H1 (cell line): ENCODE measurements around the gene CNGB1. TPM values are rescaled to one million over a fixed set of nuclear protein-coding genes. Genes with fewer than 3 reads are reported as not detected.

Experiments
- CTCF ChIA-PET: fragments of 300-600 bp; sonication (Branson Sonifier 250); formaldehyde crosslinking; loops from one replicate; lab custom pipeline; 2021; ENCODE audit not compliant: partially characterized antibody; lab: Charles Lee
- POLR2A ChIA-PET: fragments of 300-600 bp; sonication (Branson Sonifier 250); formaldehyde crosslinking; loops from one replicate; lab custom pipeline; 2021; ENCODE audit warnings: inconsistent platforms; ENCODE audit not compliant: partially characterized antibody; lab: Charles Lee
- DNase-seq, 2 experiments: peaks; one replicate each; pipeline versions ENCODE4 v3.0.0 to v3.0.0-alpha.2; 2010 to 2022; ENCODE audit warnings: low spot score in 2 of 2, low read depth in 1 of 2, mixed read lengths in 1 of 2
- FAIRE-seq: peaks from 2 replicates; lab custom pipeline; 2011; peaks lifted over from hg19 to GRCh38; lab: Jason Lieb, UNC
- H2AFZ ChIP-seq: 2 replicates; pipeline ENCODE4 v1.8.1; 2012; ENCODE audit warnings: low read length, inconsistent platforms
- H2AK5ac ChIP-seq: 2 replicates; pipeline ENCODE4 v1.6.1; 2013; ENCODE audit warnings: low read depth, low read length
- H2BK120ac ChIP-seq: replicated peaks from 2 replicates; pipeline ENCODE3; 2013; ENCODE audit warnings: low read depth, low read length, inconsistent platforms
- H2BK12ac ChIP-seq: 2 replicates; pipeline ENCODE4 v1.6.1; 2013; ENCODE audit warnings: low read depth, low read length
- H2BK15ac ChIP-seq: 2 replicates; pipeline ENCODE4 v1.6.1; 2013; ENCODE audit warnings: low read length
- H2BK20ac ChIP-seq: 2 replicates; pipeline ENCODE4 v1.6.1; 2013; ENCODE audit warnings: low read length
- H2BK5ac ChIP-seq: 2 replicates; pipeline ENCODE4 v1.6.1; 2013; ENCODE audit warnings: low read depth, low read length
- H3K14ac ChIP-seq: 2 replicates; pipeline ENCODE4 v1.6.1; 2013; ENCODE audit warnings: inconsistent platforms; ENCODE audit not compliant: insufficient read length
- H3K18ac ChIP-seq: 2 replicates; pipeline ENCODE4 v1.6.1; 2013; ENCODE audit warnings: low read length; ENCODE audit errors: extremely low read depth
- H3K23ac ChIP-seq: 2 replicates; pipeline ENCODE4 v1.6.1; 2013; ENCODE audit warnings: inconsistent platforms; ENCODE audit not compliant: insufficient read length
- H3K23me2 ChIP-seq: 2 replicates; pipeline ENCODE4 v1.6.1; 2013; ENCODE audit warnings: low read depth, low read length
- H3K27ac ChIP-seq: 2 replicates; pipeline ENCODE4 v1.6.1; 2011; ENCODE audit warnings: low read depth, low read length, inconsistent platforms
- H3K27me3 ChIP-seq, 4 experiments: replicated peaks in 1 of 4; 1 replicate in 1 of 4; 2 replicates in 3 of 4; pipeline versions ENCODE4 v1.6.1 to v1.8.1; 2011 to 2013; ENCODE audit warnings: low read length in 3 of 4, mild to moderate bottlenecking in 3 of 4, inconsistent platforms in 2 of 4, mixed read lengths in 2 of 4, moderate library complexity in 1 of 4; ENCODE audit not compliant: control insufficient read depth in 3 of 4, insufficient read depth in 3 of 4; ENCODE audit errors: extremely low read depth in 1 of 4
- H3K36me3 ChIP-seq, 4 experiments: 2 replicates each; pipeline versions ENCODE4 v1.6.1 to v1.8.1; 2011 to 2013; ENCODE audit warnings: mild to moderate bottlenecking in 4 of 4, low read length in 3 of 4, moderate library complexity in 2 of 4, control low read depth in 1 of 4, inconsistent platforms in 1 of 4; ENCODE audit not compliant: insufficient read depth in 4 of 4, control insufficient read depth in 2 of 4
- H3K4ac ChIP-seq: replicated peaks from 2 replicates; pipeline ENCODE3; 2013; ENCODE audit warnings: low read length, low read depth, mixed read lengths, inconsistent platforms; ENCODE audit not compliant: insufficient read length
- H3K4me1 ChIP-seq, 4 experiments: replicated peaks in 1 of 4; 1 replicate in 1 of 4; 2 replicates in 3 of 4; pipeline versions ENCODE4 v1.6.1 to v1.8.1; 2011 to 2013; ENCODE audit warnings: low read length in 3 of 4, inconsistent platforms in 2 of 4, mixed read lengths in 1 of 4; ENCODE audit not compliant: insufficient read depth in 4 of 4, control insufficient read depth in 3 of 4
- H3K4me2 ChIP-seq, 2 experiments: 2 replicates each; pipeline versions ENCODE4 v1.6.1 to v1.8.1; 2011 to 2013; ENCODE audit warnings: low read depth in 2 of 2, low read length in 2 of 2, control low read depth in 1 of 2, inconsistent platforms in 1 of 2, mild to moderate bottlenecking in 1 of 2; ENCODE audit not compliant: insufficient read depth in 1 of 2
- H3K4me3 ChIP-seq, 4 experiments: fragments of 200-600, 300-600 bp in 1 of 4; sonication (generic), shearing (Covaris generic), sonication (Bioruptor Twin) in 1 of 4; 2 replicates each; pipeline versions ENCODE4 v1.5.1 to v1.8.1; 2011 to 2016; ENCODE audit warnings: low read length in 4 of 4, low read depth in 3 of 4, control low read depth in 2 of 4, inconsistent platforms in 2 of 4, mild to moderate bottlenecking in 2 of 4, mixed read lengths in 1 of 4, moderate library complexity in 1 of 4; ENCODE audit not compliant: insufficient read depth in 2 of 4; ENCODE audit errors: extremely low read depth in 1 of 4
- H3K56ac ChIP-seq: replicated peaks from 2 replicates; pipeline ENCODE3; 2013; ENCODE audit warnings: low read depth, mild to moderate bottlenecking, mixed read lengths, low read length, inconsistent platforms; ENCODE audit not compliant: insufficient read length
- H3K79me1 ChIP-seq: 2 replicates; pipeline ENCODE4 v1.6.1; 2013; ENCODE audit warnings: low read depth, low read length, control low read depth
- H3K79me2 ChIP-seq, 2 experiments: 2 replicates each; pipeline versions ENCODE4 v1.6.1 to v1.8.1; 2012 to 2013; ENCODE audit warnings: low read length in 2 of 2, mild to moderate bottlenecking in 2 of 2, inconsistent platforms in 1 of 2; ENCODE audit not compliant: insufficient read depth in 2 of 2, control insufficient read depth in 1 of 2
- H3K9ac ChIP-seq, 4 experiments: replicated peaks in 1 of 4; 1 replicate in 1 of 4; 2 replicates in 3 of 4; pipeline versions ENCODE4 v1.6.1 to v1.8.1; 2011 to 2013; ENCODE audit warnings: low read depth in 3 of 4, low read length in 3 of 4, control low read depth in 2 of 4, mild to moderate bottlenecking in 2 of 4, moderate library complexity in 2 of 4, inconsistent platforms in 1 of 4; ENCODE audit errors: extremely low read depth in 1 of 4
- H3K9me3 ChIP-seq, 2 experiments: 2 replicates each; pipeline versions ENCODE4 v1.6.1 to v1.8.1; 2012 to 2013; ENCODE audit warnings: mild to moderate bottlenecking in 2 of 2, moderate library complexity in 2 of 2, control low read depth in 1 of 2, inconsistent platforms in 1 of 2, low read depth in 1 of 2, low read length in 1 of 2, mixed read lengths in 1 of 2; ENCODE audit not compliant: insufficient read depth in 2 of 2
- H4K20me1 ChIP-seq, 2 experiments: replicated peaks in 1 of 2; 2 replicates each; pipeline versions ENCODE3 to v1.8.1; 2011 to 2013; ENCODE audit warnings: inconsistent platforms in 2 of 2, low read length in 2 of 2, mild to moderate bottlenecking in 1 of 2; ENCODE audit not compliant: insufficient read depth in 2 of 2, control insufficient read depth in 1 of 2
- H4K5ac ChIP-seq: 2 replicates; pipeline ENCODE4 v1.6.1; 2013; ENCODE audit warnings: low read length, low read depth, mixed read lengths, inconsistent platforms; ENCODE audit not compliant: insufficient read length
- H4K8ac ChIP-seq: 2 replicates; pipeline ENCODE4 v1.8.0; 2013; ENCODE audit warnings: mild to moderate bottlenecking, moderate library complexity, low read length, inconsistent platforms; ENCODE audit not compliant: insufficient read depth; ENCODE audit errors: extremely low read depth
- H4K91ac ChIP-seq: replicated peaks from 2 replicates; pipeline ENCODE3; 2013; ENCODE audit warnings: low read length, mixed read lengths, inconsistent platforms; ENCODE audit not compliant: insufficient read length
- CREB1 ChIP-seq: IDR thresholded peaks from 2 replicates; pipeline ENCODE4 v1.6.1; 2012; ENCODE audit warnings: inconsistent platforms
- EGR1 ChIP-seq: IDR thresholded peaks from 2 replicates; pipeline ENCODE4 v1.6.1; 2011; ENCODE audit warnings: low read depth, low read length, borderline replicate concordance
- EZH2 ChIP-seq: fragments of 200-600 bp; sonication (generic); IDR thresholded peaks from 2 replicates; pipeline ENCODE4 v1.7.1; 2012; ENCODE audit warnings: low read depth, mild to moderate bottlenecking, moderate library complexity, low read length, inconsistent platforms; ENCODE audit not compliant: severe bottlenecking
- GTF2F1 ChIP-seq: IDR thresholded peaks from 2 replicates; pipeline ENCODE4 v1.6.1; 2012; ENCODE audit warnings: low read depth, low read length, improper control_type of control experiment, borderline replicate concordance
- KDM1A ChIP-seq: fragments of 200-600, 300-600 bp; sonication (generic); IDR thresholded peaks from 2 replicates; pipeline ENCODE4 v1.7.1; 2016; ENCODE audit warnings: mild to moderate bottlenecking, low read length, borderline replicate concordance
- PHF8 ChIP-seq: fragments of 200-600 bp; sonication (generic); conservative IDR thresholded peaks from 2 replicates; pipeline ENCODE4 v1.7.1; 2012; ENCODE audit warnings: low read depth, mild to moderate bottlenecking, inconsistent platforms, low read length, moderate library complexity
- RBBP5 ChIP-seq: IDR thresholded peaks from 2 replicates; pipeline ENCODE4 v1.7.1; 2012; ENCODE audit warnings: low read depth, mild to moderate bottlenecking, inconsistent platforms, low read length, moderate library complexity, borderline replicate concordance
- SUZ12 ChIP-seq: fragments of 200-600 bp; sonication (generic); IDR thresholded peaks from 2 replicates; pipeline ENCODE4 v1.6.1; 2012; ENCODE audit warnings: mild to moderate bottlenecking, inconsistent platforms, low read length, moderate library complexity, mixed read lengths
- TBP ChIP-seq: IDR thresholded peaks from 2 replicates; pipeline ENCODE4 v1.6.1; 2011; ENCODE audit warnings: low read depth, low read length, improper control_type of control experiment
- WGBS, 2 experiments: shearing (Covaris generic) in 1 of 2; methylation state at CpG; one replicate each; pipeline versions ENCODE4 v1.1.6 to v1.1.7; 2013 to 2015; ENCODE audit warnings: low lambda C conversion rate in 2 of 2, mixed read lengths in 2 of 2, inconsistent platforms in 1 of 2, low coverage in 1 of 2, missing lambda C conversion rate in 1 of 2; ENCODE audit not compliant: insufficient replicate concordance in 2 of 2, insufficient coverage in 1 of 2, insufficient read length in 1 of 2; ENCODE audit errors: extremely low coverage in 1 of 2, missing lambda C conversion rate in 1 of 2; 5-methylcytosine and 5-hydroxymethylcytosine counted together
- polyA plus RNA-seq, 7 experiments: library from polyadenylated mRNA; depleted of rRNA in 3 of 7; stranded (reverse) in 5 of 7; unstranded in 2 of 7; fragments of >200 nt in 5 of 7; fragments of 200-250 nt in 2 of 7; gene quantifications; 1 replicate in 5 of 7; 2 replicates in 1 of 7; 4 replicates in 1 of 7; pipeline versions ENCODE4 v1.2.1 to v1.2.3, GENCODE V29; 2011 to 2013; ENCODE audit warnings: missing spikeins in 2 of 7, mixed read lengths in 2 of 7
- total RNA-seq: library from RNA; stranded (reverse); fragmentation: NEBNext Ultra II Directional; extraction: Animal tissue kit (Norgen Biotek cat#: 25700); gene quantifications from 2 replicates; pipeline ENCODE4 v1.2.1, GENCODE V29; 2021

Gene CNGB1
- total and polyA plus RNA-seq, 2 of the 8 experiments (the other 6 are each of a cell fraction or from before 2014, with no cell fraction given) = not detected

DNA sequence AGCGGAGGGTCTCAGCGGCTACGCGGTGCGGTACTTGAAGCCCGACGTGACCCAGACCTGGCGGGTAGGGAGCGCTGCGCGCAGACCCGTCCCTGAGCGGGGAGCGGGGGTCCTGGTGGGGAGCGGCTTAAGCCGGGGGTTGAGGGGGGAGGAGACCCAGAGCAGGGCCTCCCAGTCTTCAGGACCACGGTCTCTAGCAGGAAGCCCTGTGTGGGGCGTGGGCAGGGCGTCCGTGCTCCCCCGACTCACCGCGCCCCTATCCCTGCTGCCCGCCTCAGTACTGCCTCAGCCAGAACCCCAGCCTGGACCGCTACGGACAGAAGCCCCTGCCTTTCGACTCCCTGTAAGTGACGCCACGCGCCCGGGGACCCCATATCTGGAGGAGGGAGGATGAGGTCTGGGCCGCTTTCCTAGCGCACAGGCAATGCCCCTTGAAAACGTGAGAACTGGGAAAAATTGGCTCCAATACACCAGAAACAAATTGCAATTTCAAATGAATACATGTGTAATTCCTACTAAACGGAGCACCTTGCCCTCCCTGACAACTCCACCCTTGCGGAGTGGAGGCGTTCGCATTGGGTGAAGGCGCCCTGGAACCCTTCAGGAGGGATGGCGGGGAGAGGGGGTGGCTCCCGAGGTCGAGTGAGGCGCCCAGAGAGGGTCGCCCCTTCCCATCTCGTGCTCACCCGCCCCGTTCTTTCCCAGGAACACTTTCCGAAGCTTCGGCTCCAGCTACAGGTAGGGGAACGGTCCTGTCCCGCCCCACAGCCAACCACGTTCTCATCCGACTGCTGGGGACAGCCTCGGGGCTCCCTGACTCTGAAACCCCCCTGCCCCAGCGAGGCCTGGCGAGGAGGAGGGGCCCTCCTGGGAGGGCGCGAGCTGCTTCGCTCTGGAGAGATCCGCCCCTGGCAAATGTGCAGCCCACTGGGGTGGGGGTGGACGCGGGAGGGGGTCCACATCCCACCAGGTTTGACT is 14.6 kb upstream of the CNGB1 start:
- Histone ChIP-seq H2BK15ac (0 out of 2 replicates have a peak overlapping the region, but pooled peaks have one; percentile 46), H3K23me2 (peaks cover 12% of the 10 kb centered on the region; the same call in 1 of the 2 replicates), H2BK120ac (no peak overlapping the region), H3K79me2 (no peaks in the 10 kb centered on the region), H3K27ac (no peak overlapping the region), H4K91ac (no peak overlapping the region), H2BK5ac (no peak overlapping the region), H3K18ac (peak overlapping the region; percentile 60; the same call in 1 of the 2 replicates), H3K4ac (no peak overlapping the region), H3K79me1 (no peaks in the 10 kb centered on the region), H3K4me1 (peaks cover 0 to 11% (median 3%) of the 10 kb centered on the region in 4 experiments; a peak in 3 of 7 replicates), H3K56ac (no peak overlapping the region), H2AFZ (peak overlapping the region; percentile 61; the same call in 1 of the 2 replicates), H3K9me3 (no peaks in the 10 kb centered on the region), H2AK5ac (no peak overlapping the region), H2BK12ac (no peak overlapping the region), H4K5ac (no peak overlapping the region), H3K4me2 (peak overlapping the region; percentile 84 to 93), H4K8ac (no peak overlapping the region; the same call in 1 of the 2 replicates), H3K4me3 (peak overlapping the region; percentile 60 to 80 (median 72)), H4K20me1 (no peaks in the 10 kb centered on the region), H3K23ac (no peak overlapping the region), H3K14ac (no peak overlapping the region), H3K36me3 (no peaks in the 10 kb centered on the region), H2BK20ac (no peak overlapping the region), H3K27me3 (peaks cover 2 to 33% (median 19%) of the 10 kb centered on the region in 4 experiments), H3K9ac (peak overlapping the region in 2 of 4 experiments; percentile 20 to 35; a peak in 2 of 7 replicates)
- ChIA-PET POLR2A (interaction anchor here (0.9 to 2.1 kb wide), 5 partner anchors 8 to 29 kb away, joined by 3 to 9 read pairs (median 5); partner anchors contain the start of gene USB1), CTCF (interaction anchor here (0.7 to 26.3 kb wide), 6 partner anchors 12 to 228 kb away, joined by 3 to 305 read pairs (median 4); partner anchors contain the start of gene ZNF319)
- FAIRE-seq = no peak
- 4% methylated on average over 59 of the region's 62 CpGs; no CpG with 5 or more reads in 1 of the 2 experiments for WGBS, 2 experiments
- DNase-seq = peak in 1 of 2 experiments; percentile 72
- TF ChIP-seq EZH2 = peak; percentile 31
- TF ChIP-seq TBP = no peak
- TF ChIP-seq SUZ12 = peak; percentile 35; the same call in 1 of the 2 replicates
- TF ChIP-seq CREB1 = no peak
- TF ChIP-seq GTF2F1 = no peak
- peak; percentile 69; the same call in 1 of the 2 replicates for TF ChIP-seq RBBP5
- 0 out of 2 replicates have a peak, but pooled peaks have one; percentile 25 for TF ChIP-seq PHF8
- no peak for TF ChIP-seq EGR1
- no peak for TF ChIP-seq KDM1A
